SK-N-SH (cell line): ENCODE measurements around the gene ZNF521. TPM values are rescaled to one million over a fixed set of nuclear protein-coding genes. Genes with fewer than 3 reads are reported as not detected.

ENCODE experiments used
- CTCF ChIA-PET: fragments of 300-600, 350-600 bp; formaldehyde crosslinking; extraction: SDS; loops from one replicate; lab custom pipeline; 2021; lab: Yijun Ruan, JAX
- POLR2A ChIA-PET: fragments of 350-600 bp; sonication (Branson Sonifier 250); formaldehyde crosslinking; extraction: SDS; loops from one replicate; lab custom pipeline; 2020; ENCODE audit warnings: antibody characterized with exemption, inconsistent platforms; lab: Yijun Ruan, JAX
- DNase-seq: peaks from one replicate; pipeline ENCODE4 v3.0.0; 2012
- H2AFZ ChIP-seq: fragments of 200-600 bp; sonication (generic); 2 replicates; pipeline ENCODE4 v1.8.1; 2016; ENCODE audit warnings: antibody characterized with exemption, mild to moderate bottlenecking, low read depth
- H3F3A ChIP-seq: fragments of 200-600 bp; sonication (generic); replicated peaks from 2 replicates; pipeline ENCODE3; 2016; ENCODE audit warnings: antibody characterized with exemption, mild to moderate bottlenecking; ENCODE audit not compliant: insufficient read depth
- H3K27ac ChIP-seq, 2 experiments: fragments of 200-500 bp in 1 of 2; fragments of 200-600 bp in 1 of 2; sonication (Bioruptor generic) in 1 of 2; sonication (generic), shearing (Covaris generic) in 1 of 2; 2 replicates each; pipeline versions ENCODE4 v1.5.1 to v1.6.1; 2014 to 2016; ENCODE audit warnings: low read depth in 2 of 2, inconsistent platforms in 1 of 2, low read length in 1 of 2, mild to moderate bottlenecking in 1 of 2, mixed read lengths in 1 of 2
- H3K27me3 ChIP-seq: fragments of 200-600 bp; sonication (generic), shearing (Covaris generic); 2 replicates; pipeline ENCODE4 v1.6.1; 2016; ENCODE audit warnings: mixed run types; ENCODE audit not compliant: insufficient read depth
- H3K36me3 ChIP-seq, 2 experiments: fragments of 200-500 bp in 1 of 2; fragments of 200-600 bp in 1 of 2; sonication (Bioruptor generic) in 1 of 2; sonication (generic) in 1 of 2; replicated peaks in 1 of 2; 2 replicates each; pipeline versions ENCODE3 to v1.5.1; 2014 to 2016; ENCODE audit warnings: low read length in 1 of 2, mild to moderate bottlenecking in 1 of 2; ENCODE audit not compliant: insufficient read depth in 2 of 2, control insufficient read depth in 1 of 2
- H3K4me1 ChIP-seq, 2 experiments: fragments of 200-500 bp in 1 of 2; fragments of 200-600 bp in 1 of 2; sonication (Bioruptor generic) in 1 of 2; sonication (generic), shearing (Covaris generic) in 1 of 2; 2 replicates each; pipeline versions ENCODE4 v1.5.1 to v1.6.1; 2014 to 2016; ENCODE audit warnings: low read depth in 1 of 2, low read length in 1 of 2, mixed run types in 1 of 2; ENCODE audit not compliant: insufficient read depth in 2 of 2, control insufficient read depth in 1 of 2
- H3K4me2 ChIP-seq: fragments of 200-600 bp; sonication (generic), shearing (Covaris generic); 2 replicates; pipeline ENCODE4 v1.6.1; 2017; ENCODE audit warnings: mixed run types
- H3K4me3 ChIP-seq, 2 experiments: fragments of 200-500 bp in 1 of 2; fragments of 200-600 bp in 1 of 2; sonication (Bioruptor generic) in 1 of 2; sonication (generic), shearing (Covaris generic) in 1 of 2; 2 replicates each; pipeline versions ENCODE4 v1.5.1 to v1.8.1; 2014 to 2016; ENCODE audit warnings: low read depth in 2 of 2, inconsistent platforms in 1 of 2, low read length in 1 of 2, mild to moderate bottlenecking in 1 of 2, mixed read lengths in 1 of 2, moderate library complexity in 1 of 2
- H3K79me2 ChIP-seq: fragments of 200-600 bp; sonication (generic); 2 replicates; pipeline ENCODE4 v1.8.1; 2017; ENCODE audit warnings: mild to moderate bottlenecking; ENCODE audit not compliant: insufficient read depth
- H3K9ac ChIP-seq: fragments of 200-600 bp; sonication (generic); 2 replicates; pipeline ENCODE4 v1.6.1; 2017; ENCODE audit warnings: mixed run types
- H3K9me2 ChIP-seq: fragments of 200-600 bp; sonication (generic); 2 replicates; pipeline ENCODE4 v1.6.1; 2017; ENCODE audit warnings: mixed run types
- H3K9me3 ChIP-seq: fragments of 200-600 bp; sonication (generic); 2 replicates; pipeline ENCODE4 v1.6.1; 2017; ENCODE audit warnings: mixed run types, mild to moderate bottlenecking, moderate library complexity
- H4K20me1 ChIP-seq: fragments of 200-600 bp; sonication (generic); 2 replicates; pipeline ENCODE4 v1.6.1; 2017; ENCODE audit warnings: mild to moderate bottlenecking, mixed run types; ENCODE audit not compliant: insufficient read depth
- FOXJ3 ChIP-seq: sonication (generic); formaldehyde crosslinking; IDR thresholded peaks from 2 replicates; pipeline ENCODE4 v1.5.1; 2020; ENCODE audit warnings: mild to moderate bottlenecking, missing genetic modification reagents
- GATA2 ChIP-seq: sonication (generic); formaldehyde crosslinking; IDR thresholded peaks from 2 replicates; pipeline ENCODE4 v1.5.0; 2020; ENCODE audit warnings: mild to moderate bottlenecking, missing genetic modification reagents
- MXI1 ChIP-seq: IDR thresholded peaks from 2 replicates; pipeline ENCODE4 v1.6.1; 2012; ENCODE audit warnings: mild to moderate bottlenecking, low read depth, low read length, improper control_type of control experiment
- NFIC ChIP-seq: IDR thresholded peaks from 2 replicates; pipeline ENCODE4 v1.4.0; 2012; ENCODE audit warnings: borderline replicate concordance
- RAD21 ChIP-seq: IDR thresholded peaks from 2 replicates; pipeline ENCODE4 v1.6.1; 2012; ENCODE audit warnings: mild to moderate bottlenecking, low read length
- RCOR1 ChIP-seq: fragments of 150-350 bp; IDR thresholded peaks from 2 replicates; pipeline ENCODE4 v1.6.1; 2017; ENCODE audit warnings: antibody characterized with exemption, low read length
- RFX5 ChIP-seq: IDR thresholded peaks from 2 replicates; pipeline ENCODE4 v1.6.1; 2012; ENCODE audit warnings: mild to moderate bottlenecking, improper control_type of control experiment, low read length
- SIN3A ChIP-seq: IDR thresholded peaks from 2 replicates; pipeline ENCODE4 v1.6.1; 2012; ENCODE audit warnings: low read depth, mild to moderate bottlenecking, low read length, moderate library complexity, borderline replicate concordance
- TAF1 ChIP-seq: IDR thresholded peaks from 2 replicates; pipeline ENCODE4 v1.6.1; 2012; ENCODE audit warnings: low read depth, mild to moderate bottlenecking, low read length, moderate library complexity, borderline replicate concordance
- USF2 ChIP-seq: fragments of 150-350 bp; IDR thresholded peaks from 2 replicates; pipeline ENCODE4 v1.6.1; 2017; ENCODE audit warnings: antibody characterized with exemption, low read length, low read depth, borderline replicate concordance
- WGBS: methylation state at CpG from one replicate; pipeline ENCODE4 v1.1.6; 2017; ENCODE audit warnings: low lambda C conversion rate; 5-methylcytosine and 5-hydroxymethylcytosine counted together
- polyA plus RNA-seq, 3 experiments: library from polyadenylated mRNA; depleted of rRNA; stranded (reverse); fragments of >200 nt; gene quantifications; 2 replicates each; pipeline ENCODE4 v1.2.3, GENCODE V29; 2012
- TF ChIP-seq, protein P1 (sequence below): IDR thresholded peaks from 2 replicates; pipeline ENCODE4; 2012
- TF ChIP-seq, protein P2 (sequence below): fragments of 200-600 bp; sonication (generic); IDR thresholded peaks from 2 replicates; pipeline ENCODE4 v1.6.1; 2017; ENCODE audit warnings: antibody characterized with exemption, mild to moderate bottlenecking, moderate library complexity
- TF ChIP-seq, protein P3 (sequence below): IDR thresholded peaks from 2 replicates; pipeline ENCODE4 v1.4.0; 2012; ENCODE audit warnings: low read depth, borderline replicate concordance

The ZNF521 gene
- polyA plus RNA-seq, 1 of the 3 experiments (the other 2 are of a cell fraction) = 14.1 TPM

DNA sequence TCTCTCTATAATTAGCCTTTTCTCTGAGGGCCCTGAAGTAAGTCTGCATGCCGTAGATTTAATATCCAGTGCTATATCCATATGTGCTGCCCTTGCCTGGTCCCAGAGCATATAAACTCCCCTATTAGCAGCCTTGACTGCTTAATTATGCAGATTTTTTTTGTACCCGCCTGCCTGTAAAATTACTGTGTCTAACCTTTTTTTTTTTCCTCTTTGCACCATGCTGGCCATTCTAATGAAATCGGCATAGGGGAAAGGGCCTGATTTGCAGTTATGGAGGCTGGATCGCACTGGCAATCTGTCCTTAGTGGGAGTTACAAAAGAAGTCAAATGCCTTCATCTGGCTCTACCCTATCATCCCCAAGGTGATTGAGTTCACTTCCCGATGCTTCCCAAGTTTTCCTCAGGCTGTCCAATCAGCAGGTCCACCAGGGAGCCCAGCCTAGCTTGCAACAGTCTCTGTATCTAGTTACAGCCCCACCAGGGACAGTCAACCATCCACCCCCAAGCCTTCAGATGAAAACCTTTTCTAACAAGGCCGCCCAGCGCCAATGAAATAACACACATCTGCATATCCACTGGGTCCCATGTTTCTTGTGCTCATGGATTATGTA, 239.0 kb downstream of the ZNF521 start:
- Histone ChIP-seq H3K27me3 (no peaks in the 10 kb centered on the region), H3K9ac (no peak overlapping the region), H3K4me3 (no peak overlapping the region), H4K20me1 (no peaks in the 10 kb centered on the region), H3K9me2 (no peaks in the 10 kb centered on the region), H3K27ac (no peak overlapping the region), H3K4me1 (peaks cover 0 to 8% of the 10 kb centered on the region in 2 experiments; a peak in 2 of 4 replicates), H3K9me3 (no peaks in the 10 kb centered on the region), H3K79me2 (no peaks in the 10 kb centered on the region), H3F3A (no peaks in the 10 kb centered on the region), H3K4me2 (no peak overlapping the region), H3K36me3 (peaks cover 0 to 3% of the 10 kb centered on the region in 2 experiments), H2AFZ (no peak overlapping the region)
- no peak for TF ChIP-seq MXI1
- no peak for TF ChIP-seq FOXJ3
- no peak for TF ChIP-seq USF2
- no peak for TF ChIP-seq TAF1
- TF ChIP-seq, protein P1, sequence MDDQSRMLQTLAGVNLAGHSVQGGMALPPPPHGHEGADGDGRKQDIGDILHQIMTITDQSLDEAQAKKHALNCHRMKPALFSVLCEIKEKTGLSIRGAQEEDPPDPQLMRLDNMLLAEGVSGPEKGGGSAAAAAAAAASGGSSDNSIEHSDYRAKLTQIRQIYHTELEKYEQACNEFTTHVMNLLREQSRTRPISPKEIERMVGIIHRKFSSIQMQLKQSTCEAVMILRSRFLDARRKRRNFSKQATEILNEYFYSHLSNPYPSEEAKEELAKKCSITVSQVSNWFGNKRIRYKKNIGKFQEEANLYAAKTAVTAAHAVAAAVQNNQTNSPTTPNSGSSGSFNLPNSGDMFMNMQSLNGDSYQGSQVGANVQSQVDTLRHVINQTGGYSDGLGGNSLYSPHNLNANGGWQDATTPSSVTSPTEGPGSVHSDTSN = no peak
- TF ChIP-seq RCOR1 = no peak
- no peak for TF ChIP-seq SIN3A
- TF ChIP-seq RAD21 = no peak
- TF ChIP-seq, protein P2, sequence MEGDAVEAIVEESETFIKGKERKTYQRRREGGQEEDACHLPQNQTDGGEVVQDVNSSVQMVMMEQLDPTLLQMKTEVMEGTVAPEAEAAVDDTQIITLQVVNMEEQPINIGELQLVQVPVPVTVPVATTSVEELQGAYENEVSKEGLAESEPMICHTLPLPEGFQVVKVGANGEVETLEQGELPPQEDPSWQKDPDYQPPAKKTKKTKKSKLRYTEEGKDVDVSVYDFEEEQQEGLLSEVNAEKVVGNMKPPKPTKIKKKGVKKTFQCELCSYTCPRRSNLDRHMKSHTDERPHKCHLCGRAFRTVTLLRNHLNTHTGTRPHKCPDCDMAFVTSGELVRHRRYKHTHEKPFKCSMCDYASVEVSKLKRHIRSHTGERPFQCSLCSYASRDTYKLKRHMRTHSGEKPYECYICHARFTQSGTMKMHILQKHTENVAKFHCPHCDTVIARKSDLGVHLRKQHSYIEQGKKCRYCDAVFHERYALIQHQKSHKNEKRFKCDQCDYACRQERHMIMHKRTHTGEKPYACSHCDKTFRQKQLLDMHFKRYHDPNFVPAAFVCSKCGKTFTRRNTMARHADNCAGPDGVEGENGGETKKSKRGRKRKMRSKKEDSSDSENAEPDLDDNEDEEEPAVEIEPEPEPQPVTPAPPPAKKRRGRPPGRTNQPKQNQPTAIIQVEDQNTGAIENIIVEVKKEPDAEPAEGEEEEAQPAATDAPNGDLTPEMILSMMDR = no peak
- TF ChIP-seq GATA2 (CRISPR knock-in tag) = no peak
- TF ChIP-seq NFIC = no peak
- TF ChIP-seq, protein P3, sequence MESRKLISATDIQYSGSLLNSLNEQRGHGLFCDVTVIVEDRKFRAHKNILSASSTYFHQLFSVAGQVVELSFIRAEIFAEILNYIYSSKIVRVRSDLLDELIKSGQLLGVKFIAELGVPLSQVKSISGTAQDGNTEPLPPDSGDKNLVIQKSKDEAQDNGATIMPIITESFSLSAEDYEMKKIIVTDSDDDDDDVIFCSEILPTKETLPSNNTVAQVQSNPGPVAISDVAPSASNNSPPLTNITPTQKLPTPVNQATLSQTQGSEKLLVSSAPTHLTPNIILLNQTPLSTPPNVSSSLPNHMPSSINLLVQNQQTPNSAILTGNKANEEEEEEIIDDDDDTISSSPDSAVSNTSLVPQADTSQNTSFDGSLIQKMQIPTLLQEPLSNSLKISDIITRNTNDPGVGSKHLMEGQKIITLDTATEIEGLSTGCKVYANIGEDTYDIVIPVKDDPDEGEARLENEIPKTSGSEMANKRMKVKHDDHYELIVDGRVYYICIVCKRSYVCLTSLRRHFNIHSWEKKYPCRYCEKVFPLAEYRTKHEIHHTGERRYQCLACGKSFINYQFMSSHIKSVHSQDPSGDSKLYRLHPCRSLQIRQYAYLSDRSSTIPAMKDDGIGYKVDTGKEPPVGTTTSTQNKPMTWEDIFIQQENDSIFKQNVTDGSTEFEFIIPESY = no peak
- TF ChIP-seq RFX5 = no peak
- POLR2A ChIA-PET = no interaction called here
- 92% methylated on average over 7 of the region's 7 CpGs for WGBS
- CTCF ChIA-PET = no interaction called here
- DNase-seq = no peak
